ENCODE data around the gene AP1M1.
"Not testable (repeated sequence)": the region's sequence is repeated elsewhere in the genome, so short reads cannot be mapped to it uniquely, and the experiment has no call there.

The AP1M1 gene

GRCh38 chr19:16281743-16282142 is 84.0 kb downstream of the AP1M1 start:
- H3K36me3 Mint-ChIP-seq, result no peaks in the 10 kb centered on the region
- H3K27me3 Mint-ChIP-seq, result no peaks in the 10 kb centered on the region

GRCh38 chr19:16283210-16284061 is 85.7 kb downstream of the AP1M1 start:
- peaks cover 67% of the 10 kb centered on the region for H3K4me1 Mint-ChIP-seq
- peak overlapping the region; percentile 81 for H3K27ac Mint-ChIP-seq
- H3K4me3 Mint-ChIP-seq, result peak overlapping the region; percentile 79
- no peaks in the 10 kb centered on the region for H3K9me3 Mint-ChIP-seq
- H3K27me3 Mint-ChIP-seq, result no peaks in the 10 kb centered on the region
- no peaks in the 10 kb centered on the region for H3K36me3 Mint-ChIP-seq

More at GRCh38 chr19:16281743-16282142, 84.0 kb downstream of the AP1M1 start:
- Mint-ChIP-seq H3K27ac (peak overlapping the region; percentile 75), H3K4me1 (peaks cover 59% of the 10 kb centered on the region), H3K9me3 (no peaks in the 10 kb centered on the region), H3K4me3 (no peak overlapping the region)

- Mint-ChIP-seq H3K4me1 (peaks cover 60% of the 10 kb centered on the region), H3K36me3 (no peaks in the 10 kb centered on the region), H3K27me3 (no peaks in the 10 kb centered on the region), H3K27ac (peak overlapping the region; percentile 23), H3K9me3 (no peaks in the 10 kb centered on the region), H3K4me3 (peak overlapping the region; percentile 26)
Observed at GRCh38 chr19:16284505-16284904, 86.8 kb downstream of the AP1M1 start.

GRCh38 chr19:16285079-16285478 is 87.4 kb downstream of the AP1M1 start:
- Mint-ChIP-seq H3K27ac (peak overlapping the region; percentile 59), H3K4me3 (peak overlapping the region; percentile 26), H3K4me1 (peaks cover 59% of the 10 kb centered on the region)
- not testable (repeated sequence) for H3K27me3 Mint-ChIP-seq, H3K9me3 Mint-ChIP-seq, H3K36me3 Mint-ChIP-seq

GRCh38 chr19:16285769-16286498 is 88.2 kb downstream of the AP1M1 start:
- Mint-ChIP-seq H3K4me3 (no peak overlapping the region), H3K9me3 (no peaks in the 10 kb centered on the region), H3K36me3 (no peaks in the 10 kb centered on the region), H3K27ac (no peak overlapping the region), H3K27me3 (no peaks in the 10 kb centered on the region), H3K4me1 (peaks cover 56% of the 10 kb centered on the region)

- Mint-ChIP-seq H3K36me3 (no peaks in the 10 kb centered on the region), H3K4me1 (peaks cover 39% of the 10 kb centered on the region), H3K9me3 (no peaks in the 10 kb centered on the region), H3K27me3 (no peaks in the 10 kb centered on the region), H3K27ac (peak overlapping the region; percentile 51), H3K4me3 (no peak overlapping the region)
Observed at GRCh38 chr19:16288544-16288943, 90.8 kb downstream of the AP1M1 start.

GRCh38 chr19:16289594-16289993 is 91.9 kb downstream of the AP1M1 start:
- Mint-ChIP-seq H3K36me3 (no peaks in the 10 kb centered on the region), H3K4me3 (no peak overlapping the region), H3K27me3 (no peaks in the 10 kb centered on the region), H3K4me1 (peaks cover 29% of the 10 kb centered on the region), H3K9me3 (no peaks in the 10 kb centered on the region), H3K27ac (no peak overlapping the region)

GRCh38 chr19:16290692-16291091 is 93.0 kb downstream of the AP1M1 start:
- Mint-ChIP-seq H3K4me3 (no peak overlapping the region), H3K36me3 (no peaks in the 10 kb centered on the region), H3K27ac (no peak overlapping the region), H3K27me3 (no peaks in the 10 kb centered on the region), H3K9me3 (no peaks in the 10 kb centered on the region), H3K4me1 (peaks cover 20% of the 10 kb centered on the region)

- Mint-ChIP-seq H3K36me3 (no peaks in the 10 kb centered on the region), H3K27ac (no peak overlapping the region), H3K9me3 (no peaks in the 10 kb centered on the region), H3K4me1 (peaks cover 4% of the 10 kb centered on the region), H3K4me3 (no peak overlapping the region), H3K27me3 (no peaks in the 10 kb centered on the region)
Observed at GRCh38 chr19:16293118-16294091, 95.7 kb downstream of the AP1M1 start.

- Mint-ChIP-seq H3K4me3 (no peak overlapping the region), H3K36me3 (no peaks in the 10 kb centered on the region), H3K4me1 (no peaks in the 10 kb centered on the region), H3K27ac (no peak overlapping the region), H3K27me3 (no peaks in the 10 kb centered on the region), H3K9me3 (no peaks in the 10 kb centered on the region)
Observed at GRCh38 chr19:16295057-16295456, 97.3 kb downstream of the AP1M1 start.

Measured in activated naive CD4-positive, alpha-beta T cell treated with anti-CD3 and anti-CD28 coated beads, Interleukin-2, amount 50 U/mL, for 24 hours (primary cell).